ENCODE measurements around the gene ZNF407. TPM values are rescaled to one million over a fixed set of nuclear protein-coding genes. Genes with fewer than 3 reads are reported as not detected.

Gene ZNF407
- polyA plus RNA-seq, 5 donors: 9.0 to 11.3 (median 10.2) TPM

DNA sequence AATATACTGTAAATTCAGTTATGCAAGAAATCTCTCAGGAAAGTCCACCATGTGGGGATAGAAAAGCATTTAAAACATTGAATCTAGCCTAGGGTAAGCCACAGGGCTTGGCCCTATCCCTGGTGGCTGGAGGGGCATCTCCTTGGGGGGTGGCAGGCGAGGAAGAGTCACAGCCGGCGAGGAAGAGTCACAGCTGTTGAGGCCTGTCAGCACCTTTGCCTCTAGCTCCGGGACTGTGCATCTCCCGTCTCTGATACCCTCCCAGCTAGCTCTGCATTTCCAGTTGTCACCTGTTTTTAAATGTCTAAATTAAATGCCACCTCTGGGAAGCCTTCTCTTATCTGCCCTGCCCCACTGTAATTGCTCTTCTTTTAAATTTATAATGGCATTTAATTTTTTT is 276.7 kb downstream of the ZNF407 start:
- no peak for DNase-seq

GRCh38 chr18:74876630-74877243 is 279.1 kb downstream of the ZNF407 start:
- no peak for DNase-seq

GRCh38 chr18:74878267-74878666 is 280.6 kb downstream of the ZNF407 start:
- no peak for DNase-seq

GRCh38 chr18:74880706-74881278 is 283.1 kb downstream of the ZNF407 start:
- no peak for DNase-seq

DNA sequence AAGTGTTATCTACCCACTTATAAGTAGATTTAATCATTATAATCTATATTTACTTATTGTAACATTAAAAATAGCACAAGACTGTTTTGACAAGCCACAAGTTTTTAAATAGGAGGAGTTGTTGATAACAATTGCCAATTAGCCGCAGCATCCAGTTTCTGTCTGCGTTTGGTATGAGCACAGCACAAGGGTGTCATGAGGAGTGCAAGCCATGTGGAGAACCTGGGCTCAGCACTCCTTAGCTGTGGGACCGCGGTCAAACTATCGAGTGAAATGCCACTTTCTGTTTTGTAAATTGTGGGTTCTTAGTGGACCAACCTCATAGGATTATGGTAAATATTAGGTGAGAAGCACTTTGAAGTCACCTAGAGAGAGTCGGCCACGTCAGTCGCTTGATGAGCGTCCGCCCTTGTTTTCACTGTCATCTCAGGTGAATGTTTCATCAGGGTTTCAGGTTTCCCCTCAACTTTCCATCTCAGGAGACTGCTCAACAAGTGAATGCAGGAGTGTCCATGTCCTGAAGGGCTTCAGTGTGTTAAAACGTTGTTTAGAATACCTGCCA is 294.5 kb downstream of the ZNF407 start:
- no peak for DNase-seq

DNA sequence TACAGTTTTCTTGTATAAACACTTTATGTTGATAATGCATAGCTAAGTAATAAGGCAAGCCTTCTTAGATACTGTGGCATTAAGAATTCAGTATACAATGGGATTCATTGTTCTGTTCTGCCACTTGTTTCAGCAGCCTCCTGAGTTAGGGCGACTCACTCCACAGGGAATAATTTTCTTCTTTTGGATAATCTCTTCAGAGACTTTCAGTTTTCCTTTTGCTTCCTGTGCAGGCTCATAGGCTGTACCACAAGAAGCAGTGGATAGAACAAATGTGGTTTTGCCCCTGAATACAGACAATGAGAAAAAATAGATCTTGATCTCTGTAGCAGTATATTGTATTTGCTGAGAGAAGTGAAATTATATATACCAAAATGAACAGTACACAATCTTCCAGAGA is 298.0 kb downstream of the ZNF407 start:
- no peak for DNase-seq

GRCh38 chr18:74896390-74896991 is 298.8 kb downstream of the ZNF407 start:
- DNase-seq: peak in 1 of 2 donors; percentile 16

DNA sequence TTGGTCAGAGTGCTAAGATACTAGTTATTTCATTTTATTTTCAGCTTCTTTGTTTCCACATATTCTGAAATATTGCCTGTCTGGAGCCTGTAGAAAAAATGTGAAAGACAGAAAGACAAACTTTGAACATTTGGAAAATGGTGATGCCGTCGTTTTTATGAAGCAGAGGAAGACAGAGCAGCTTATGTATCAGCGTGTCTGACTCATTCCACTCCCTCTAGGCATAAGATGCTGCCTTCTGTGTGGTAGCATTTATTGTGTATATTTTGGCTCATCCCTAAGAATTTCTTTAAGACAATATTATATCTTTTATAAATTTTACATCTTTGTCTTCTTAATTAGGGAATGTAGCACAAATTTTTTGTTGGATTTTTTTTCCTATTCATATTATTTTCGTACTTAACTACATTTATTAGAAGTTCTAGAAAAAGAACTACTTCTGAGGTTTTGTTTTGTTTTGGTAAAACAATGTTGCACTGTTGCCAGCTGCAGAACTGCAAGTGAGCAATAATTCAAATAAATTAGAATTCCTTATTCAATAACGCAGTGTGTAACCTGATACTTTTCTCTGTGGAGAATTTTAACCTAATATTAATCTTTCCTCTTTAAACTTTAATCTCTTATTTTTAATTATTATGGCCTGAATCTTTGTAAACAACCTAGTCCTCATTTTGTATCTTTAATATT is 300.4 kb downstream of the ZNF407 start:
- DNase-seq: no peak

DNA sequence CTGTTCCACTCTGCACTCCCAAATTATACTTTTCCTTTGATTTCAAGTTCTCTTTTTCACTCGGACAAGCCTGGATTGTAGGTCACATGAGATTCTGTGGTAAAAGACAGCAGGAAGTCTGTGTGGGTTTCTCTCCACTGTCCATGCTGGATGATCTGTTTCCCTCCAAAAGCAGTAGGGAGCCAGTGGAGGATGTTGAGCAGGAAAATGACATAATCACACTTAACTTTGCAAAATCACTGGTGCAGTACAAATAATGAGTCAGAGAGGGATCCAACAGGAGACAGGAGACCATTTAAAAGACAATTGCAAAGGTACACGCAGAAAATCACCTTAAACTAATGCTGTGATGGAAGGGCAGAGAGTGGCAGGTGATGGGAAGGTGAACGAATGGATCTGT is 301.3 kb downstream of the ZNF407 start:
- no peak for DNase-seq

DNA sequence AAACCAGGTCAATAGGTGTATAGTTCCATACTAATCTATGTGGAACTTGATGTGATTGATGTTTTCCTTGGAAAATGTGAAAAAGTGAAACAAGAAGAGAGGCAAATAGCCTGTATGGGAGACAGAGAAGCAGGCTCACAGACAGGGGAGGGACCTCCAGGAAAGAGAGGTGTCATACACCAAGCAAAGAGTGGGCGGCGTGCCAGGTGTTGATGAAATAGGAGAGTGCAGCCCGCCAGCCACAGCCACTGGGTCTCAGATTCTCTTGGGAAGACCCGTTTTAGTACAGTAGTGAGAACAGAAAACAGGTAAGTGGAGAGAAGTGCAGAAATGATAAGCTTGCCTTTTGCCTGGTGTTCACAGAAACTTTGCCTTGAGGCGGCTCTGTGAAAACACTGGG is 301.9 kb downstream of the ZNF407 start:
- DNase-seq: no peak

- DNase-seq: no peak
These were observed 303.9 kb downstream of the ZNF407 start for GRCh38 chr18:74901362-74902146.

DNA sequence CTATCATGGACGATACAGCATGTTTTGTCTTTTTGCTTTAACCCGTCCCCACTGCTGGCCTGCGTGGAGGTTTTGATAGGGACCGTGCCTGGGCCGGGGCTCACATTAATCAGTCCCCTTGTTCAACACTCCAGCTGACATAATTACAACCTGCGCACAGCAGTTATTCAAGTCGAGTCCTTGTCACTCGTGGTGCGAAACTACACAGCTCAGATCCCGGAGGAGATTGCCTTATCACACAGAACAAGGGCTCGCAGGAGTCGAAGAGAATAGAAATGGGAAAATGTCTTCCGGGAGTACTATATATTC is 304.4 kb downstream of the ZNF407 start:
- no peak for DNase-seq

GRCh38 chr18:74905247-74905646 is 307.6 kb downstream of the ZNF407 start:
- no peak for DNase-seq

GRCh38 chr18:74906184-74906583 is 308.5 kb downstream of the ZNF407 start:
- DNase-seq: no peak

DNA sequence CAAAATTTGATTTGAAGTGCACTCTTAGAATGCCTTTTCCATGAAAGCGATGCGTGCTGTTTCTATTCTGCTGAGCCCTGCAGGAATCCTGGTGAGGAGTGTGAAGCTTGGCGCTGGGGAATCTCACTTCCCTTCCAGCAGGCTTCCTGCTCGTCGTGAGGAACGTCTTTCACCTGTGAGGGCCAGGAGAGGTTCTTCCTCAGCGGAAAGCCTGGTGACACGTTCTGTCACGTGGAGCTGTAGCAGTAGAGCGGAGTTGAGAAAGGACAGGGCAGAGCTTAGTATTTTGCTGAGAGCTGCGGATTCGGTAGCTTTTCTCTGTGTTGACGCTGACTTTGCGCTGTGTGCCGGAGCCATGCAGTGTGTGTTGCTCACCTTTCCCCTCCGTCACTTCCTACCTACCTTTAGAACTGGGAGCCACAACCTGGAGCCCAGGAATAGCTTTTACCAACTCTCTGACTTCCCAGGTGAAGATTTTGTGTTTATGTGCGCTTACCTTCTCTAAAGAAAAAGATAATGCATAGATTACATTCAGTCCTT is 316.5 kb downstream of the ZNF407 start:
- no peak for DNase-seq

DNA sequence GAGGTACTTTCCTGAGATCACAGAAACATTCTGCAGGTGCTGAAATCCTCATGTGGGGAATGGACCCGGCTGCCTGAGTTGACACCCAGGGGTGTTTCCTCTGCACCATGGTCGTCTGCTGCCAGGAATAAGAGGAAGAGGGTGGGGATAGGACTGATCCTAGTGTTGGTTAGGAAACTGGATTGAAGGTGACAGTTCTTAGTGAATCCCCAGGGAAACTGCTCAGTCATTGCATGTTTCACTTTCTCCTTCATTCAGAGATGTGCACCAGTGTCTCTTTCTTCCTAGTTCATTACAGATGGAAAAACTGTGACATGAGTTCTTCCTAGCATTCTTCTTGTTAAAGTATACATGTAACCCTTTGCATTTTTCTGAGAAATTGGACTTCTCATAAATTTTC is 317.0 kb downstream of the ZNF407 start:
- DNase-seq: no peak

DNA sequence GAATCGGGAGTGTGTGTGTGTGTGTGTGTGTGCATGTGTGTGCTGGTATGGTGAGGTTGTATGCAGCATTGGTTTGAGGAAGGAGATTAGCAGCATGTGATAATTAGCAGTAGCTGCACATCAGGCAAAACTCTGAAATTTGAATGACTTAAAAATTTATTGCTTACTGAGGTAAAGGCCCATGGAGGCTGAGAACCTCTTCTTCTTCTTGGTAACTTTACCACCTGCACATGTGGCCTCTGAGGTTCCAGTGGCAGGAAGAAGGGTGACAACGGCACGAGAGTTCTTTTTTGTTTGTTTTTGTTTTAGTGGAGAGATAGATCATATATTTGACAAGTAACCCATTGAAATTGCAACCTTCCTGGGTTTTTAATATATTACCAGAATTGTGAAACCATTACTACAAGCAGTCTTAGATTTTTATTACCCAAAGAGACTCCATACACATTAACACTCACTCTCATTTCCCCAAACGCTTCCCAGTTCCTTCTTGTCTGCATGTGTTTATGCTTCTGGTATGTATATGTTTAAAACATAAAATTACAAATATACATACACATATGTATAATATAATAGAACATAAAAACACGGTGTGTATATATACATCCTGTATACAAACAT is 319.2 kb downstream of the ZNF407 start:
- no peak for DNase-seq

GRCh38 chr18:74918276-74918790 is 320.7 kb downstream of the ZNF407 start:
- DNase-seq: no peak

DNA sequence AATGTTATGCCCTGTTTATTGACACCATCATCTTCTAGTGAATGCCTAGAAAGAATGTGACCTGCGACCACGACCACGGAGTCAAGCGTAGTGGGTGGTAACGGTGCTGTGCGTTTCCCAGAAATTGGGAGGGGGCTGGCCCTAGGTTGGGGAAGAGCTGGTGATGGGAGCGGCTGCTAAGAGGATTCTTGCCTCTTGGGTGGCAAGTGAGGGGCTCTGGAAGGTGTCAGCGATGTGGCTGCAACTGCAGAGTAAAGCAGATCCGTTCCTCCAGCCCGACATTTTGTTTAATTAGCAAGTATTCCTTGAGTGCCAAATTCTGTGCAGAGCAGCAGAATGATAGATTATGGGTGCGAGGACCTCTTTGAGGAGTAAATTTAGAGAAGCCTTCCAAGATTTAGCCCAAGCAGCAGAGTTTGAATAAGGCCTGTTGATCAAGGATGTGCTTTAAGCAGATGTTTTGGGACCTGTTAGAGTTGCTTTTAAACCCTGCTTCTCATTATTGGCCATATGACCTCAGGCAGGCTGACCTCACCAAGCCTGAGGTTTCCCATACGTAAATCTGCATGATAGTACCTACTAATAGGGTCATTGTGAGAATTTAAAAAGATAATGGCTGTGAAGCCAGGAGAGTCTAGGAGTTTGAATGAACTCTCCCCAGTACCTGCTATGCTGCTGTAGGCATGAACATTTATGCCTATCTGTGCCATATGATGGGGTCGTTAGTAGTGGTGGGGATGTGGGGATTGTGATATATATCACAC is 323.6 kb downstream of the ZNF407 start:
- DNase-seq: no peak

DNA sequence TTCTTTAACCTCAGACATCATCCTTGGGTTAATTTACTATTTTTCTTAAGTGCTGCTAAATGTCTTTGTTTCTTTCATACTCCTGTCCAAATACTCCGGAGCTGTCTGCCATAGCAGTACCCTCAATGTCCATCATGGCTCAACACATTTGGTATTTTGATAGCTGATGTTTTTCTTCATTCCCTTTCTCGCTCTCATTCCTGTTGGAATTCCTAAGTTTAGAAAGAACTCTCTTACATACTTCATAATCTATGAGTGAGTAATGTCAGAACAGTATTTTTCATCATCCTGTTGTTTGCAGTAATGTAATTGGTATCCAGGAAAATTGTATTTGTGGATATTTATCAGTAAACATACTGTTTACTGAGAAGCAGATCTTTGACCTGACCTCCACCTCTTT is 328.4 kb downstream of the ZNF407 start:
- no peak for DNase-seq

Measured in right lung (tissue), 5 donors.